ENCODE measurements around the gene CALD1. TPM values are rescaled to one million over a fixed set of nuclear protein-coding genes. Genes with fewer than 3 reads are reported as not detected.

Gene CALD1
- total RNA-seq, 2 donors from 2014 or later, result 307 to 314 TPM

DNA sequence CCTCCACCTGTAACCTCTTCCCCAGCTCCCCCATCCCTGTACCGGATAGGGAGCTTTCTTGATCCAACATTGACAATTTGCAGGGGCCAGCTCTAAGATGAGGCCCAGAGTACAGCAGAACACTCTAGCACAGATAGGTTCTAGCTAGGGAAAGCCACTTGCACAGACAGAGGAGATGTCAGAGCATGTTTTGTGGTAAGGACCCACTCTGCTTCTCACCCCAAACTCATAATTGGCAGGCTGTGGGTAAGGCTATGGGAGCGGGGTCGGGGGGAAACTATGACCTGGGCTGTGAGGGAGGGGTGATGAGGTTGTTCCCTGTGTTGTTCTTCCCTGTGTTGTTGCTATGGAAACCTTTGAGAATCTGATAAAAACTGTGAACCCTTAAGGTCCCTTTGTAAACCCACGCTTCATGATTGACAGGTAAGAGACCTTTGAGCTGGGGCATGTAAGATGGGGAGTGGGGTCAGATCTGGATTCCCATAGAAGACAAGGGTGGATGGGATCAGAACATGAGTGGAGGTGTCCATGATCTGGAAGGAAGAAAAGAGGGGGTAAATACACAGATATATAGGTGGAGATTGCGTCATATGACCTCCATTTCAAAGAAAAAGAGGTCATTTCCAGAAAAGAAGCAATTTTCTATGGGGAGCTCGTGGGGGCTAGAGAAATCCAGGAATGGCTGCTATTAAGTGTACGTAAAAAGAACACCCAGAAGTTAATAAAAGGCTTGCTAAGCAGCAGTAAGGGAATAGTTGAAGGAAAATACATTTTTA lies 4.0 kb downstream of the CALD1 start:
- no peak for DNase-seq (ENCODE audit: low spot score)
- Histone ChIP-seq H3K4me3 (no peak overlapping the region), H3K4me1 (replicated peaks) (peaks cover 6% of the 10 kb centered on the region), H3K27ac (peak overlapping the region; percentile 85 to 88), H3K36me3 (no peaks in the 10 kb centered on the region), H3K27me3 (replicated peaks; ENCODE audit: insufficient read depth) (no peaks in the 10 kb centered on the region), H3K9me3 (no peaks in the 10 kb centered on the region)
- 82% methylated on average over 7 of the region's 7 CpGs for WGBS
- intact Hi-C loops (cut with DNase I), result loop anchor here (5.0 to 10.0 kb wide), 4 partner anchors 44 to 164 kb away; no protein-coding TSS in a partner anchor
- no peak for TF ChIP-seq POLR2A (IDR thresholded peaks at IDR 0.05)
- TF ChIP-seq, protein P1, sequence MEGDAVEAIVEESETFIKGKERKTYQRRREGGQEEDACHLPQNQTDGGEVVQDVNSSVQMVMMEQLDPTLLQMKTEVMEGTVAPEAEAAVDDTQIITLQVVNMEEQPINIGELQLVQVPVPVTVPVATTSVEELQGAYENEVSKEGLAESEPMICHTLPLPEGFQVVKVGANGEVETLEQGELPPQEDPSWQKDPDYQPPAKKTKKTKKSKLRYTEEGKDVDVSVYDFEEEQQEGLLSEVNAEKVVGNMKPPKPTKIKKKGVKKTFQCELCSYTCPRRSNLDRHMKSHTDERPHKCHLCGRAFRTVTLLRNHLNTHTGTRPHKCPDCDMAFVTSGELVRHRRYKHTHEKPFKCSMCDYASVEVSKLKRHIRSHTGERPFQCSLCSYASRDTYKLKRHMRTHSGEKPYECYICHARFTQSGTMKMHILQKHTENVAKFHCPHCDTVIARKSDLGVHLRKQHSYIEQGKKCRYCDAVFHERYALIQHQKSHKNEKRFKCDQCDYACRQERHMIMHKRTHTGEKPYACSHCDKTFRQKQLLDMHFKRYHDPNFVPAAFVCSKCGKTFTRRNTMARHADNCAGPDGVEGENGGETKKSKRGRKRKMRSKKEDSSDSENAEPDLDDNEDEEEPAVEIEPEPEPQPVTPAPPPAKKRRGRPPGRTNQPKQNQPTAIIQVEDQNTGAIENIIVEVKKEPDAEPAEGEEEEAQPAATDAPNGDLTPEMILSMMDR (IDR thresholded peaks at IDR 0.05), result no peak
- TF ChIP-seq POLR2AphosphoS5 (IDR thresholded peaks at IDR 0.05), result no peak

DNA sequence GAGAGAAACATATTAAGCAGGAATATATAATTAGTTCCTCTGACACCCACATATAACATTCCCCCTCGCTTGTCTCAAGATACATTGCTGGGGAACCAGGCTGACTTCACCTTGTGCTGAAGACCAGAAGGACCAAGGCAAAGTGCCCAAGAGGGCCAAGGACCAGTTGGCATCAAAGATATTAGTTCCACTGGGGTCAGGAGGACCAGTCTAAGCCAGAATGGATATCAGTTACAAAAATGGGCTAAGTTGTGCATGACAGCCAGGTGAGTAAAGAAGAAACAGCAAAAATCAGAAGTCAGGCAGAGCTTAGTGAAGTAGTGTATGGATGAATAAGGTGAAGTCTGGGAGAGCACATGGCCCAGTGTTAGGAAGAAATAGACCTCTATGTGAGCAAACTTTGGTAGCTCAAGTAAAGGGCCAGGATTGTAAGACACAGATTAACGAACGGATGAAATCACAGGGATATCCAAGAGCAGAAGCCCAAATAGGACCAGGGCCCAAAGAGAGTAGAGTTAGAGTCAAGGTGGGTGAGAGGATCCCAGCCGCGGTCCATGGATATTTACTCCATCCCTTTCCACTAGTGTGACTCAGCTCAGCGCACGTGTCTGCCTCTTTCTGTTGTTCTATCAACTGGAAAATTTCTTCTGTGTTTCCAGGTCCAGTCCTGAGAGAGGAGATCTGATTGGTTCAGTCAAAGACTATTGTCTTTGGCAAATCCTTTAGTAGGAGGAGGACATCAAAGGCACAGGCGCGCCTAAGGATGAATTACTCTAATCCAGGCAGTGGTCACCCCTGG lies 5.0 kb downstream of the CALD1 start:
- intact Hi-C loops (cut with DNase I), result loop anchor here (5.0 to 10.0 kb wide), 4 partner anchors 43 to 163 kb away; no protein-coding TSS in a partner anchor
- DNase-seq (ENCODE audit: low spot score), result no peak
- WGBS, result 81% methylated on average over 9 of the region's 9 CpGs
- peak overlapping the region; percentile 11 to 88 for H3K27ac ChIP-seq
- TF ChIP-seq, protein P1 (IDR thresholded peaks at IDR 0.05), result no peak
- no peak for TF ChIP-seq POLR2A (IDR thresholded peaks at IDR 0.05)
- TF ChIP-seq POLR2AphosphoS5 (IDR thresholded peaks at IDR 0.05), result no peak
- H3K27me3 ChIP-seq (replicated peaks; ENCODE audit: insufficient read depth), result no peaks in the 10 kb centered on the region
- no peaks in the 10 kb centered on the region for H3K9me3 ChIP-seq
- no peak overlapping the region for H3K4me3 ChIP-seq
- peaks cover 2% of the 10 kb centered on the region for H3K4me1 ChIP-seq (replicated peaks)
- no peaks in the 10 kb centered on the region for H3K36me3 ChIP-seq

DNA sequence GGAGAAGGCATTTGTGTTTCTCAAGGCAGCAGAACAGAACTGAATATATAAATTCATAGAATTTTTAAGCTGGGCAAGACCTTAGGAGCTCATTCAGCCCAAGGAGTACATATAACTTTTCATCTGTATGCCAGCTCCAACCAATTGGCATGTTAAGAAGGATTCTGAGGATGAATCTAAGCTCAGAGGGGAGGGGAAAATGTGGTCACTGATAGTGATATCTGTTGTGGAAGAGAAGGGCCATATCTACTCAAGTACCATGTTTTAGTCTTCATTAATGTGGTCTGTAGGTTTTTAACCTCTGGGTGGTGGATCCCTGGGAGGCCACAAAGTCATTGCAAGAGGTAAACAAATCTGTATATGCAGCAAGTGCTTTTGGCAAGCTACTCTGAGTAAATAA lies 6.4 kb downstream of the CALD1 start:
- no peak for DNase-seq (ENCODE audit: low spot score)
- H3K4me3 ChIP-seq, result no peak overlapping the region
- no peaks in the 10 kb centered on the region for H3K36me3 ChIP-seq
- intact Hi-C loops (cut with DNase I), result loop anchor here (10.0 kb wide), 1 partner anchor 99 kb away; no protein-coding TSS in a partner anchor
- H3K27me3 ChIP-seq (replicated peaks; ENCODE audit: insufficient read depth), result no peaks in the 10 kb centered on the region
- no peak for TF ChIP-seq POLR2AphosphoS5 (IDR thresholded peaks at IDR 0.05)
- TF ChIP-seq POLR2A (IDR thresholded peaks at IDR 0.05), result no peak
- TF ChIP-seq, protein P1 (IDR thresholded peaks at IDR 0.05), result no peak
- no peaks in the 10 kb centered on the region for H3K9me3 ChIP-seq
- peaks cover 2% of the 10 kb centered on the region for H3K4me1 ChIP-seq (replicated peaks)
- no peak overlapping the region for H3K27ac ChIP-seq

DNA sequence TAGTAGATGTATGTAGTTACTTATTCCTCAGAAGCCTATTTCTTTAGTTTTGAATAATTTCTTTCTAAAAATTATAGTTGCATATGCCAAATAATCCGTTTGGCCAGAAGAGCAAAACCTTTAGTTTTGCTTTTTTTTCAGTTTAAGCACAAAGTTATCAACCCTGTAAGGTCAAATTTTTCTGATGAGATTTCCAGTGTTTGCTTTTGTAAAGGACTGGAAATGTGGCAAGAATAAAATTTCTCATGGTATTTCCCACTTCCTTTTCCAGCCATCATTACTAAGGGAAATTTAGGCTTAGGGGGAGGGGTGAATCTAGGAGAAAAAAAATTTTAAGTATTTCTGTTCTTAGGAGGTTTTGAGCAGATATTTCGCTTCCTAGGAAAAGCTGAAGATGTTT lies 7.6 kb downstream of the CALD1 start:
- Histone ChIP-seq H3K27me3 (replicated peaks; ENCODE audit: insufficient read depth) (no peaks in the 10 kb centered on the region), H3K4me3 (no peak overlapping the region), H3K9me3 (no peaks in the 10 kb centered on the region), H3K4me1 (replicated peaks) (peaks cover 2% of the 10 kb centered on the region), H3K36me3 (no peaks in the 10 kb centered on the region), H3K27ac (peak overlapping the region in 1 of 2 donors; percentile 5)
- 77% methylated on average over 2 of the region's 2 CpGs for whole genome bisulfite sequencing
- intact Hi-C loops (cut with DNase I), result loop anchor here (10.0 kb wide), 1 partner anchor 98 kb away; no protein-coding TSS in a partner anchor
- no peak for DNase-seq (ENCODE audit: low spot score)
- no peak for TF ChIP-seq POLR2AphosphoS5 (IDR thresholded peaks at IDR 0.05)
- TF ChIP-seq, protein P1 (IDR thresholded peaks at IDR 0.05), result no peak
- TF ChIP-seq POLR2A (IDR thresholded peaks at IDR 0.05), result no peak

All from prostate gland (tissue), 2 donors.